ENCODE results near the gene TMUB1.

TMUB1 gene

DNA sequence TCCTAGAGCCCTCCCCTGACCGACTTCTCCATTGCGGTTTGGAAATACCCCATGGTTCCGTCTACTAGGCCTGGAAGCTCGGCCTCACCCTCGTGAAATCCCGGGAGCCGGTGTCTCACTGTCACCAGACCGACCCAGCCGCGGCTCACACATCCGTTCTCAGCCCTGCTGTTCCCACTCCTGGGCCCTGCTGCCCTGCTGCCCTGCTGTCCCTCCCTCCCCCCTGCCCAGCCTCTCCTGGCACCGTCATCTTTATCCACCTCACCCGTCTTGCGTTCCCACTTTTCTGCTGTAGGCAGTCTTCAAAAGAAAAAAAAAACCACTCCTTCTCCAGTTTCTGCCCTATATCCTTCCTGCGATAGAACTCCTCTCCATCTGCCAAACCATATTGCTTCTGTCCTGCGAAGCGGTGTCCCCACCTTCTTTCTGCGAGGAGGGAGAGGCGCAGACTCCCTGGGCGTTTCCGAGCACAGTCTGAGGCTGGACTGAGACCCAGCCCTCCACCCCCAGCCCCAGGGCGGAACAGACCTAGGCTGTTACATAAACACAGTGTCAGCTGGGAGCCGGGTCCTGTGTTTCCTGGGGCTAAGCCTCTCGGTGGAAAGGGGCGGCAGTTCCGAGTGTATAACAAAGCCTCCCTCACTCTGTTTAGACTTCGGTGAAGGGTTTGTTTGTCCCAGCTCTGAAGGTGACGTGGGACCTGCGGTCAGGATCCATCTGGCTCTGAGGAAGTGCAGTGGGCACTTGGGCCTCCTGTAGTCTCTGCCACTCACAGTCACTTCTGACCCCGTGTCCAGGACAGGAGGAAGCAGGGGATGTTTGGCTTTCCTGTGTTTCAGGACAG lies 5.8 kb upstream of the TMUB1 start:
- DNase-seq (ENCODE audit: low spot score in 2 of 2), result peak; percentile 56 to 86
- Histone ChIP-seq H3K4me3 (peak overlapping the region; percentile 85), H3K36me3 (replicated peaks) (peaks cover 34% of the 10 kb centered on the region), H3K9me3 (no peaks in the 10 kb centered on the region), H3K27me3 (ENCODE audit: low read depth) (no peaks in the 10 kb centered on the region), H3K4me1 (peaks cover 21% of the 10 kb centered on the region)
- in situ Hi-C loops (cut with MboI; ENCODE audit: low sequenced_read_pairs), result no loop called here

DNA sequence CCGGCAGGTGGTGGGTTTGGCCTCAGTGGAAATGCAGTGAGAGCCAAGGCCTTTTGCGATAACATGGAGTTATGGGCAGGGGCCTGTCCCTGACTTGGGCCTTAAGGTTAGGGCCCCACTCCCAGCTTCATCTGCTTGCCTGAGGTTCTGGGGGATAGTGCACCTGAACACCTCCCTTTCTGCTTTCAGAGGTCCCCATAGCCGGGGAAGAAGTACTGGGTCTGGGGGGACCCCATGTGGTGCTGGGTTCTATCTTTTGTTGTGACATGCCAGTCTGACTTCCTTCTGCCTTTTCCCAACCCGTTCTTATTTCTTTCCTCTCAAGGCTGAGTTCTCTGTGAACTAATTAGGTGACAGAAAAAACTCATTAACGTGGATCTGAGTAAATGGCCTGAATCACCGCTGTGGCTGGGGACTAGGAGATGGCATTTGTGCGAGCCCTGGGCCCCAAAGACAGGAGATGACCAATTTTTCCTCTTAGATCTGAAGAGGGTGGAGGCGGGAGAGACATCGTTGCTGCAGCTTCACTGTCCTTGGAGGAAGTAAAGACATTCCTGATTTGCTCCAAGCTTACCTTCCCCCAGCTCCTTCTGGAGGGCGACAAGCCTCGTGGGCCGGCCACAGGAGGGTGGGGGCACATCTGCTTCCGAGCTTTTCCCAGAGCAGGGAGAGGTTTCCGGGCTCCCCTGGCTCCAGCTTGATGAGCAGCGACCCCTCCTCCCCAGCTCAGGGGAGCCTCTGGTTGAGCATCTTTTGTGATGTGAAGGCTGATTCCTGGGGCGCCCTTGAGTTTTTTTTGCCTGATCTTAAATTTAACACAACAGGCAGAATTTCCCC lies 4.9 kb upstream of the TMUB1 start:
- in situ Hi-C loops (cut with MboI; ENCODE audit: low sequenced_read_pairs), result no loop called here
- Histone ChIP-seq H3K4me3 (peak overlapping the region; percentile 85), H3K27me3 (ENCODE audit: low read depth) (no peaks in the 10 kb centered on the region), H3K9me3 (no peaks in the 10 kb centered on the region), H3K4me1 (peaks cover 21% of the 10 kb centered on the region), H3K36me3 (replicated peaks) (peaks cover 27% of the 10 kb centered on the region)
- no peak for DNase-seq (ENCODE audit: low spot score in 2 of 2)

DNA sequence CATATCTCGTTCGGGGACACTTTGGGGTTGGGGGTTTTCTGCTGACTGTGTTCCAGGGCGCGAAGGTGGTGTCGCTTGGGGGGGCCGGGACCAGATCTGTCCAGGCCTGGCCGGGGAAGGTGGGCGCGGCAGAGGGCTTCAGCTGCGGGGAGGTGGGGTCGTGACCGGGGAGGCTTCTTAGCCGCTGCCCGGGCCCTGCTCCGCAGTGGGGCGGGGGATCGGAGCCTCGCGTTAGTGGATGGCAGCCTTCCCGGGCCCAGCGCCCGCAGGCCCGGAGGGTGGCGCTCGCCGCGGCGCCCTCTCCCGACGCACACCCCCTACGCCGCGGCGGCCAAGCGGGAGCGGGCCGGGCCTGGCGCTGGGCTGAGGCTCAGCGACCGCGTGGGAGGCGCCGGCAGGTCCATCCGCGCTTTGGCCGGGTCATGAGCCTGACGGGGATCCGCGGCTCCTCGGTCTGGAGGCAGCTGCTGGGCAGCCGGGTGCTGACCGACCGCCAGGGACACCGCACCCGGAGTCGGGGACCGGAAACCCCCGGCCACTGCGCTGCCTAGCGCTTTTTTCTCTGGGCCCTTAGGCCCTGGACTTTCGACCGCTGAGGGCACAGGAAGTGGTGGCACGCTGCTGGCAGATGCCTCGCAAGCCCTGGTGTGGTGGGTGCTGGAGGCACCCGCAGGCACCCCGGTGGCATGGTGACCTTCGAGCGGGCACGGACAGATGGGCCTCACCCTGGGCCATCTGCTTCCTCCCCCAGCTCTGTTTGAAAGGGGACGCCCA lies 4.1 kb upstream of the TMUB1 start:
- in situ Hi-C loops (cut with MboI; ENCODE audit: low sequenced_read_pairs), result no loop called here
- Histone ChIP-seq H3K27me3 (ENCODE audit: low read depth) (no peaks in the 10 kb centered on the region), H3K4me1 (peaks cover 23% of the 10 kb centered on the region), H3K4me3 (peak overlapping the region; percentile 85), H3K9me3 (no peaks in the 10 kb centered on the region), H3K36me3 (replicated peaks) (peaks cover 22% of the 10 kb centered on the region)
- DNase-seq (ENCODE audit: low spot score in 2 of 2), result peak in 1 of 2 experiments; percentile 52

DNA sequence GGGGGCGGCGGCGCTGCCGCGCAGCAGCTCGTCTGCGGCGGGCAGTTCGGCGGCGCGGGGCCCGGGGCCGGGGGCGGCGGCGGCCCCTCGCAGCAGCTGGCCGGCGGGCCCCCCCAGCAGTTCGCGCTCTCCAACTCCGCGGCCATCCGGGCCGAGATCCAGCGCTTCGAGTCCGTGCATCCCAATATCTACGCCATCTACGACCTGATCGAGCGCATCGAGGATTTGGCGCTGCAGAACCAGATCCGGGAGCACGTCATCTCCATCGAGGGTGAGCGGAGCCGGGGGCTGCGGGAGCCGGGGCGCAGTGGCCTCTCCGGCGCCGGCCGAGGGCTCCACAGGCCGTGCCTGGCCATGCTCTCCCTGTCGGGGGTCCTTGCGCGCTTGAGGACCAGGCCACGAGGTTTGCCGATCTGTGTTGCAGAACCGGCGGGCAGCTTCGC lies 3.5 kb upstream of the TMUB1 start:
- in situ Hi-C loops (cut with MboI; ENCODE audit: low sequenced_read_pairs), result no loop called here
- Histone ChIP-seq H3K27me3 (ENCODE audit: low read depth) (no peaks in the 10 kb centered on the region), H3K36me3 (replicated peaks) (peaks cover 19% of the 10 kb centered on the region), H3K4me3 (peak overlapping the region; percentile 85), H3K9me3 (no peaks in the 10 kb centered on the region), H3K4me1 (peaks cover 29% of the 10 kb centered on the region)
- peak in 1 of 2 experiments; percentile 40 for DNase-seq (ENCODE audit: low spot score in 2 of 2)

DNA sequence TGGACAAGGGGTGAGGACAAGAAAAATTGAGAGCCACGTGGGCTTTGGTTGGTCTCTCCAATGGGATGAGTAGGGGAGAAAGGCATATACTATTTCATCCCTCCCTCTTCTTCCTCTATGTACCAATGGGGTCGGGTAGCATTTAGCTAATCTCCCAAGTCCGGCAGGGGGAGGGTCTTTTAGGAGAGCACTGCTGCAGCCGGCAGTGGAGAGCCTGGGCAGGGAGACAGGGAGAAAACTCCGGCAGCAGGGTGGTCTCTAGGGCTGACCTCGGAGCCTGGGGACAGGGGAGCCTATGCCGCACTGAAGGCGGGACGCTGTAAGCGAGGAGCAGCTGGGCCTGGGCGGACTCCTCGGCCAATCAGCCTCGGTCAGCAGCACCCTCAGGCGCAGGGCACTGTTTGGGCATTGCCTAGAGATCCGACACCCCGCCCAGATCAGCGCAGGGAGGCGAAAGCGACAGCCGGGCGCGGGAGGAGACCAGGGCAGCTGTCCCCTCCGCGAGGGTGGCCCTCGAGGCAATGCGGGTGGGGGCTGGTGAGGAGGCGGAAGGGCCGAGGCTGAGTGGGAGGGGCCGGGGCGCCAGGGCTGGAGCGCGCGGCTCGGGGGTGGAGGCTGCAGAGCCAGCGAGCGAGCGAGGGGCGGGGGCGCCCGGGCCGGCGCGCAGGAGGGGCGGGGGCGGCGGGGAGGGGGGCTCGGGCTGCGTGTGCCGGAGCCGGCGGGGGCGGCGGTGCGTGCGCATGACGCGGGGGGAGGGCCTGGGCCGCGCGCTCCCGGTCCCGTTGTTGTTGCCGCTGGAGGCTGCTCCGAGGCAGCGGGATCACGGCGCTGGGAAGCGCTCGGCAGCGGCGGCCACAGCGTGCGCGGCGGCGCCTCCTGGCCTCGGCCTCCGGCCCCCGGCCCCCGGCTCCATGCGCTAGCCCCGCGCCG lies 2.7 kb upstream of the TMUB1 start, which contains the start of gene AGAP3:
TSS of gene AGAP3 (plus strand) at position 785 of the 930 bp plus-strand sequence. CDS start 267 bp downstream, outside the sequence.
- in situ Hi-C loops (cut with MboI; ENCODE audit: low sequenced_read_pairs), result no loop called here
- H3K36me3 ChIP-seq (replicated peaks), result peaks cover 19% of the 10 kb centered on the region
- peak within 1 kb of the TSS; percentile 85 for H3K4me3 ChIP-seq
- no peaks in the 10 kb centered on the region for H3K9me3 ChIP-seq
- peak; percentile 79 to 94 for DNase-seq (ENCODE audit: low spot score in 2 of 2)
- peaks cover 36% of the 10 kb centered on the region for H3K4me1 ChIP-seq
- no peaks in the 10 kb centered on the region for H3K27me3 ChIP-seq (ENCODE audit: low read depth)

DNA sequence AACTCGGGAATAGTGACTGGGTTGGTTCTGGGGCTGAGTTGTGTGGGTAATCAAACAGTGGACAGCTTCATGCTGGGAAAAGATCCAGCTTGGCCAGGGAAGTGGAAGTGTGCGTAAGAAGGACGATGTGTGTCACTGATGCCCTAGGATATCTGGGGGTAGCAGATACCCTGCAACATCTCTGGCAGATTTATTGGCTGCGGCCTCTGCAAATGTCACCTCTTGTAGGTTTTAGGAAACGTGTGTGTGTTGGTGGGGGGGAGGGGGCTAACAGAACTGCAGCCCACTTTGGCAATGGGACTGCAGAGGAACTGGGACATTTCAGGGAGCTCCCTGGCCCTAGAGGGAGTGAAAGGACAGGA lies 2.0 kb upstream of the TMUB1 start:
- peaks cover 19% of the 10 kb centered on the region for H3K36me3 ChIP-seq (replicated peaks)
- peak overlapping the region; percentile 36 for H3K4me3 ChIP-seq
- peaks cover 36% of the 10 kb centered on the region for H3K4me1 ChIP-seq
- no peaks in the 10 kb centered on the region for H3K27me3 ChIP-seq (ENCODE audit: low read depth)
- in situ Hi-C loops (cut with MboI; ENCODE audit: low sequenced_read_pairs), result no loop called here
- DNase-seq (ENCODE audit: low spot score in 2 of 2), result no peak
- no peaks in the 10 kb centered on the region for H3K9me3 ChIP-seq

DNA sequence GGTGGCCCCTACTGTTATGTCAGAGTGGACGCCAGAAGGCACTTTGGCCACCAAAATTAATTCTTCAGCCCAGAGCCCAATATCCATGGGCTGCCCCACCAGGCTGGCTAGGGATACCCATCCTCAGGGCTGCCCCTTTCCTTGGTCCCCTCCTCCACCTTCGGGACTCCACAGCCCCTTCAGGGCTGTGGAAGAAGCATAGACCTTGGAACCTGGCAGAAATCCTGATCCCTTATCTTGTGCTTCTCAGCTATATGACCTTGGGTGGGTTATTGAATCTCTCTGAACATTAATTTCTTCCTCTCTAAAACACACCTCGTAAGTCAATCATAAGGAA lies 499 bp upstream of the TMUB1 start:
- no peak for DNase-seq (ENCODE audit: low spot score in 2 of 2)
- Histone ChIP-seq H3K36me3 (replicated peaks) (peaks cover 23% of the 10 kb centered on the region), H3K4me1 (peaks cover 39% of the 10 kb centered on the region), H3K27me3 (ENCODE audit: low read depth) (no peaks in the 10 kb centered on the region), H3K4me3 (peak overlapping the region; percentile 98), H3K9me3 (no peaks in the 10 kb centered on the region)
- in situ Hi-C loops (cut with MboI; ENCODE audit: low sequenced_read_pairs), result no loop called here

DNA sequence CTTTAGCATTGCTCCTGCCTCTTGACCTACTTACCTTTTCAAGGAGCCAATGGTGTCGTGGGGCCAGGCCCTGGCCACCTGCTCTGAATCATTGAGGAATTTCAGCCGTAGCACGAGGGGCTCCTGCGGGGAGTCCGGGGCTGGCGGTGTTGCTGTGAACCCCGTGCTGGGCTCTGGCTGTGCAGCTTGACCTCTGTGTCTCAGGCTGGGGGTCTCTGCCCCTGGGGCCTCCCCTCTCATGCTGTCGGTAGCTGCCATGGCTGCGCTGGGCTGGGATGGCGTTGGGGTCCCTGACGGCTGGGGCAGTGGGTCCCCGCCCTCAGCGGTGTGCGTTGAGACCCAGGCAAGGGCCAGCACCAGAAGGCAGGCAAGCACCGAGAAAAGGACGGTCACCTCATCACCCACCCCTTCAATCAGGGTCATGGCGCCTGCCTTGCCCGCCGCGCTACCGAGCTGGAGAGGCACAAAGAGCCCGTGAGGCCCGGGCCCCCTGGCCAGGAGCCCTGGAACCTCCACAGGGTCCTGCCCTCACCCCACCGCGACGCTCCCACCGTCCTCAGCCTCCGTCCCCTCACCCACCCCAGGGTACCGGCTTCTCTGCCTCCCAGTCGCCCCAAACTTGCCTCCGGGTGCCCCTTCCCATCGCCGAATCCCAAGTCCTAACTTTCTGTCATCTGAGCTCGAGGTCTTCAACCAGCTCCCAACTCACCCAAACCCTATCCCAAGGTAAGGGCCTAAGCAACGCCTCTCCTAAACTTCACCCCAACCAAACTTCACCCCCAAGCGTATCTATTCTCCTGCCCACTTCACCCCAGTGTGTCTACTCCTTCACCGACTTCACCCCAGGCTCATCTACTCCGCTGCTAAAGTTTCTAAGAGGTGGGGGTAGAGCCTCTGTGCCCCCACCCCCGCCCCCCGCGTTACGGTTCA lies 887 bp downstream of the TMUB1 start:
- Histone ChIP-seq H3K36me3 (replicated peaks) (peaks cover 21% of the 10 kb centered on the region), H3K27me3 (ENCODE audit: low read depth) (no peaks in the 10 kb centered on the region), H3K4me1 (peaks cover 31% of the 10 kb centered on the region), H3K9me3 (no peaks in the 10 kb centered on the region), H3K4me3 (peak overlapping the region; percentile 98)
- no peak for DNase-seq (ENCODE audit: low spot score in 2 of 2)
- in situ Hi-C loops (cut with MboI; ENCODE audit: low sequenced_read_pairs), result no loop called here

DNA sequence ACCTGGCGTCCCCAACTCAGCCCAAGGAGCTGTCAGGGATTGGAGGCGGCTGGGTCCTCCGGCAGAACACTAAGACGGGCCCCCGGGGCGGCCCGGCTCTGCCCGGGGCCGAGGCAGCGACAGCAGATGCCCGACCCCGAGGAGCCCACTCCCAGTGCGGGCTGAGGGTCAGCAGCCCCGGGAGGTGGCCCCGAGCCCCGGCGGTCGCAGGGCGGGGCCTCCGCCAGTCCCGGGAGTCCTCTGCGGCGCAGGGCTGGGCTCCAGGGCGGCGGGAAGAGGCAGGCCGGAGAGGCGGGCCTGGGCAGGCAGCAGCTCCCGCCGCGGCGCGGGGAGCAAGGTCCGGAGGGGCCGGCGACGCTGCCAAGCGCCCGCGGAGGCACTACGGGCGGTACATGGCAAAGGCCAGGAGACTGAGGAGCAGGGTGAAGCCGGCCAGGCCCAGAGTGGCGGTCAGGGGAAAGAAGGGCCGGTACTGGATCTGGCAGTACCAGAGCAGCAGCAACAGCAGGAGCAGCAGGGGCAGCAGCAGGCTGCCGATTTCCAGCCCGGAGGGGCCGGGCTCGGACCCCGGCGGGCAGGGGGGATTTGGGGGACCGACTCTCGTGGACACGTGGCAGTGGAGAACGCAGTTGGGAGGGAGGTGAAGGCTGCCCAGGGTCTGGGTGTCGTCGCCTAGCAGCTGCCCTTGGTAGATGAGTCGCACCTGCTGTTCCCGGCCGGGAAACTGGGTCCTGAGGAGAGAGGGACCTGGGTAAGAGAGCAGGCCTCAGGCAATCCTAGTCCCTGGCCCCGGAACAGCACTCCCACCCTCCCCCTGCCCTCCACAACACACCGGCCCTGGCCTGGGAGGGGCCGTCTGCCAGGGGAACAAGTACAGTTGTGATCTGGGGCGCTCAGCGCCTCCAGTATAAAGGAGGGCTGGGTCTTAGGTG lies 1.9 kb downstream of the TMUB1 start:
- Histone ChIP-seq H3K36me3 (replicated peaks) (peaks cover 31% of the 10 kb centered on the region), H3K27me3 (ENCODE audit: low read depth) (no peaks in the 10 kb centered on the region), H3K9me3 (no peaks in the 10 kb centered on the region), H3K4me3 (peak overlapping the region; percentile 98), H3K4me1 (peaks cover 31% of the 10 kb centered on the region)
- in situ Hi-C loops (cut with MboI; ENCODE audit: low sequenced_read_pairs), result no loop called here
- peak in 1 of 2 experiments; percentile 64 for DNase-seq (ENCODE audit: low spot score in 2 of 2)

DNA sequence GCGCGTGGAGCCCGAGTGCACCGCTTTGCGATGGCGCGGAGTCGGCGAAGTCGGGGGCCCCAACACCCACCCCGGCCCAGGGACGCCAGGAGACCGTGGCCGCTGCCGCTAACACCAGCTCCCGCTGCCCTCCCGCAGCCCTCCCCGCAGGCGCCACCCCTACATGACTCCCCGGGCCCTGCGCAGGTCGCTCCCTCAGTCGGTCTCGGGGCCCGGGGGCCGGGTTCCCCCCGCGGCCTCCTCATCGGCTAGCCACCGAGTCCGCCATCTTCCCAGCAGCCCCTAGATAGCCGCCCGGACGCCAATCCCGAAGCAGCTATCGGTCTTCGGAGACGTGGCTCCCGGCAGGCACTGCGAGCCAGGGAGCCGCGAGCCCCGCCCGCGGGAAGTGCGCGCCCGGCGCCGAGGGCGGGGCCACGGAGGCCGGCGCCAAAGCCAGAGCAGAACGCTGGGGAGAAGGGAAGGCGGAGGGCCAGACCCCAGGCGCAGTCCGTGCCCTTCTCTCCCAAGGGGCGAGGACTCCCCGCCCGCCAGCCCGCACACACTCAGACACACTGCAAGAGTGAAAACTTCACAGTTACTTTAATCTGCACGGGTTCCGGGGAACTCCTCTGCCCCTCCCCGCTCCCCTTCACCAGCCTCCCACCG lies 2.6 kb downstream of the TMUB1 start, which contains the start of gene FASTK:
TSS of gene FASTK (minus strand) at position 288 of the 648 bp plus-strand sequence. CDS start at position 245, 43 bp downstream.
- Histone ChIP-seq H3K27me3 (ENCODE audit: low read depth) (no peaks in the 10 kb centered on the region), H3K9me3 (no peaks in the 10 kb centered on the region), H3K4me1 (peaks cover 31% of the 10 kb centered on the region), H3K4me3 (peak within 1 kb of the TSS; percentile 98), H3K36me3 (replicated peaks) (peaks cover 38% of the 10 kb centered on the region)
- in situ Hi-C loops (cut with MboI; ENCODE audit: low sequenced_read_pairs), result no loop called here
- DNase-seq (ENCODE audit: low spot score in 2 of 2), result peak; percentile 89 to 92

DNA sequence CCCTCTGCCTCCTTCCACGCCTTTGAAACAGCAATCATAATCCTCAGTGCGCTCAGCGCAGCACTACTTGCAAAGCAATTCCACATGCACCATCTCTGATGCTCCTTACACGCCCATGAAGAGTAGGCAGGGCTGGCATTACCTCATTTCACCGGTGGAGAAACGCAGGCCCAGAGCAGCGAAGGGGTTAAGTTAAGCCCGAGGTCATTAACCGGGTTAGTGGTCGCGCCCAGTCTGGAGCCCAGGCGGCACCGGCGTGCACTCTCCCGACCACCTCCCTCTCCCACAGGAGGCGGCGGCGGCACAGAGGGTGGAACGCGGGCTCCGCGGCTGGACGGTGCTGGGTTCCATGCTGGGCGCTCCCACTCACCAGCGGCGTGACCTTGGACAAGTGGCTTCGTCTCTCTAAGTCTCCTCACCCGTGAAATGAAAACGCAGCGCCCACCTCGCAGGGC lies 3.2 kb downstream of the TMUB1 start:
- no peaks in the 10 kb centered on the region for H3K27me3 ChIP-seq (ENCODE audit: low read depth)
- no peaks in the 10 kb centered on the region for H3K9me3 ChIP-seq
- peaks cover 26% of the 10 kb centered on the region for H3K4me1 ChIP-seq
- peaks cover 44% of the 10 kb centered on the region for H3K36me3 ChIP-seq (replicated peaks)
- DNase-seq (ENCODE audit: low spot score in 2 of 2), result peak in 1 of 2 experiments; percentile 55
- H3K4me3 ChIP-seq, result peak overlapping the region; percentile 98
- in situ Hi-C loops (cut with MboI; ENCODE audit: low sequenced_read_pairs), result no loop called here

Measured in HAP-1 (cell line).